Ascending aorta (tissue), 2 donors: ENCODE measurements around the gene KCNMA1. TPM values are rescaled to one million over a fixed set of nuclear protein-coding genes. Genes with fewer than 3 reads are reported as not detected.

Source experiments
- DNase-seq, 2 donors: peaks; one replicate each; pipeline ENCODE4 v3.0.0-alpha.2; 2019; ENCODE audit warnings: low spot score in 2 of 2
- H3K27ac ChIP-seq, 2 donors: fragments of 200-600 bp; sonication (generic); one replicate each; pipeline ENCODE4 v1.5.1; 2016 to 2017; ENCODE audit warnings: mild to moderate bottlenecking in 1 of 2
- H3K27me3 ChIP-seq: fragments of 200-600 bp; sonication (generic); one replicate; pipeline ENCODE4 v1.5.1; 2017
- H3K36me3 ChIP-seq, 2 donors: fragments of 200-600 bp; sonication (generic); one replicate each; pipeline ENCODE4 v1.5.1; 2016
- H3K4me1 ChIP-seq, 2 donors: fragments of 200-600 bp; sonication (generic); one replicate each; pipeline ENCODE4 v1.5.1; 2016 to 2017; ENCODE audit warnings: mild to moderate bottlenecking in 1 of 2
- H3K4me3 ChIP-seq, 2 donors: fragments of 200-600 bp; sonication (generic); one replicate each; pipeline ENCODE4 v1.5.1; 2016 to 2017; ENCODE audit warnings: mild to moderate bottlenecking in 1 of 2
- H3K9me3 ChIP-seq, 2 donors: fragments of 200-600 bp; sonication (generic); one replicate each; pipeline ENCODE4 v1.5.1; 2016
- CTCF ChIP-seq, 3 experiments: fragments of 200-600 bp in 2 of 3; fragments of 450-650 bp in 1 of 3; sonication (generic) in 2 of 3; IDR thresholded peaks; one replicate each; pipeline ENCODE4 v1.5.1; 2016 to 2019; ENCODE audit warnings: antibody characterized with exemption in 3 of 3, mild to moderate bottlenecking in 1 of 3, moderate library complexity in 1 of 3
- intact Hi-C: fragments of 100-400 bp; cut with DNase I; formaldehyde crosslinking; loops from one replicate; pipeline ENCODE4 v1.15.1; 2023
- total RNA-seq: library from RNA; depleted of rRNA; stranded (reverse); fragments of >200 nt; gene quantifications from one replicate; pipeline ENCODE4 v1.1.0, GENCODE V29; 2016

KCNMA1 gene
- total RNA-seq, 1 donor from 2014 or later, result 28.6 TPM

DNA sequence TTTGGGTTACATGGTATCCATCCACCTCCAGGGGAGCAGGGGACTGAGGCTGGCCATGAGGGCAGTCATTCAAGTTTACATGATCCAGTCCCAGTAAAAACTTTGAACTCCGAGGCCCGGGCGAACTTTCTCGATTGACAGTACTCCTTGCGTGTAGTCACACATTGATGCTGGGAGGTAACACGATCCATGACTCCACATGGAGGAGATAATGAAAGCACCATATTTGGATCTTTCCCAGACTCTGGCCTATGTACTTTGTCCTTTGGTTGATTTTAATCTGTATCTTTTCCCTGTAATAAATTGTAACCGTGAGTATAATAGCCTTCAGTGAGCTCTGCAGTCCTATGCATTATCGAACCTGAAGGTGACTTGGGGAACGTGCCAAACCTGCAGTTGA is 401.6 kb downstream of the KCNMA1 start:
- Histone ChIP-seq H3K4me1 (peaks cover 7 to 52% of the 10 kb centered on the region in 2 donors), H3K27ac (peak overlapping the region in 1 of 2 donors; percentile 17), H3K36me3 (no peaks in the 10 kb centered on the region), H3K27me3 (no peaks in the 10 kb centered on the region), H3K4me3 (no peak overlapping the region), H3K9me3 (no peaks in the 10 kb centered on the region)
- DNase-seq, result no peak
- TF ChIP-seq CTCF (IDR thresholded peaks at IDR 0.05), result no peak
- intact Hi-C loops, result loop anchor here (5.0 kb wide), 1 partner anchor 39 kb away; no protein-coding TSS in a partner anchor

DNA sequence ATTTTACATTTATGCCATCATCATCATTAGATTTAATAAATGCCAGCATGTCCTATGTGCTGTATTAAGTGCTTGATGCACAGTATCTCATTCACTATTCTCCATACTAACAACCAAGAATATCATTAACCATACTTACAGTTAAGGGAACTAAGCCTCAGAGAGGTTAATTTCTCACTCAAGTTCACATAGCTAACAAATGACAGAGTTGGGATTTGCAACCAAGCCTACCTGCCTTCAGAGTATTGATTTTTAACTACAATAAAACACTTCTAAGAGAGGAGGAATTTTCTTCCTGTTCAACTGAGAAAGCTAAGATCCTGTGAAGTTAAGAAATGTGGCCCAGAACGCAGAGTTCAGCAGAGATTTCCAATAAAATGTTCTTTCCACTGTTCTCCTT is 403.0 kb downstream of the KCNMA1 start:
- Histone ChIP-seq H3K9me3 (no peaks in the 10 kb centered on the region), H3K4me1 (peaks cover 2 to 38% of the 10 kb centered on the region in 2 donors), H3K36me3 (no peaks in the 10 kb centered on the region), H3K4me3 (no peak overlapping the region), H3K27me3 (no peaks in the 10 kb centered on the region), H3K27ac (no peak overlapping the region)
- DNase-seq, result no peak
- intact Hi-C loops, result no loop called here
- TF ChIP-seq CTCF (IDR thresholded peaks at IDR 0.05), result no peak

DNA sequence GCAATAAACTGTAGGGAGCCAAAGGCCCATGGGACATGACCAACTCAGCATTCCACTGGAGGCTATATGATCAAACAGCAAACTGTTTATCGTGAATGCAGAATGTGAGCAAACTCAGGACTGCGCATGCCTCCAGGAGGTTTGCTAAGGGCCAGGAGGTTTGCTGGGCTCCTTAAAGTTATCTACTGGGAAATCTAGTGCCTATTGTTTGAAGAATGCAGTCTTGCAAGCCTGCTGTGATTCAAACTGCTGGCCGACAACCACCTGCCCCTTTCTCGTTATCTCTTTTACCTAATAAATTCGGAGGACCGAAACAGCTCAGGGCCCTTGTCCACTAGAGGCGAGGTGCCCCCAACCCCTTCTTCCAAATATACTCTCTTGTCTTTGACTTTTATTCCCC is 404.1 kb downstream of the KCNMA1 start:
- Histone ChIP-seq H3K9me3 (no peaks in the 10 kb centered on the region), H3K27me3 (no peaks in the 10 kb centered on the region), H3K27ac (no peak overlapping the region), H3K4me3 (no peak overlapping the region), H3K36me3 (no peaks in the 10 kb centered on the region), H3K4me1 (peaks cover 0 to 27% of the 10 kb centered on the region in 2 donors)
- no peak for DNase-seq
- intact Hi-C loops, result no loop called here
- TF ChIP-seq CTCF (IDR thresholded peaks at IDR 0.05), result no peak

- Histone ChIP-seq H3K27me3 (no peaks in the 10 kb centered on the region), H3K4me3 (no peak overlapping the region), H3K4me1 (peaks cover 0 to 20% of the 10 kb centered on the region in 2 donors), H3K36me3 (no peaks in the 10 kb centered on the region), H3K9me3 (no peaks in the 10 kb centered on the region), H3K27ac (no peak overlapping the region)
- TF ChIP-seq CTCF (IDR thresholded peaks at IDR 0.05), result no peak
- no peak for DNase-seq
- intact Hi-C loops, result no loop called here
Observed at GRCh38 chr10:77231884-77232610, 405.6 kb downstream of the KCNMA1 start.

- no peak for TF ChIP-seq CTCF (IDR thresholded peaks at IDR 0.05)
- no peak for DNase-seq
- Histone ChIP-seq H3K27me3 (no peaks in the 10 kb centered on the region), H3K4me1 (peaks cover 0 to 23% of the 10 kb centered on the region in 2 donors), H3K4me3 (no peak overlapping the region), H3K9me3 (no peaks in the 10 kb centered on the region), H3K36me3 (no peaks in the 10 kb centered on the region), H3K27ac (no peak overlapping the region)
- intact Hi-C loops, result no loop called here
Observed at GRCh38 chr10:77231375-77231774, 406.2 kb downstream of the KCNMA1 start.
